HG03103 (cell line): Measurements from ENCODE around the gene TCF7.
"Not testable (repeated sequence)": the region's sequence is repeated elsewhere in the genome, so short reads cannot be mapped to it uniquely, and the experiment has no call there.

Experiments
- ATAC-seq: cut with Tn5 transposase; IDR thresholded peaks from one replicate; pipeline ENCODE4 v1.9.1; 2021; ENCODE audit warnings: low read depth; ENCODE audit not compliant: unreplicated experiment

TCF7 gene

DNA sequence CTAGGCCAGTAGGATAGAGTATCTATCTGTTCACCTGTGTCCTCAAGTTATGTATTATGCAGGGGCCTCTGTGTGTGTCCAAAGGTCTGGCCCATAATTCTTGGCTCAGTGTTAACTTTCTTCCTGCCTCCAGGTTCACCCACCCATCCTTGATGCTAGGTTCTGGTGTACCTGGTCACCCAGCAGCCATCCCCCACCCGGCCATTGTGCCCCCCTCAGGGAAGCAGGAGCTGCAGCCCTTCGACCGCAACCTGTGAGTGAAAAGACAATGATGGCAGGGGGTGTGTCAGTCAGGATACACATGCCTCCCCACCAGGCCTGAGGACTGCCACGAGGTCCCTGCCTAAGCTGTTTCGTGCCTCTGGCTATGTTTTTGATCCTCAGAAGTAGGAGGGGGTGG lies 27.6 kb downstream of the TCF7 start:
- ATAC-seq, result no peak

- ATAC-seq, result no peak
Measured at GRCh38 chr5:134142806-134143205, 28.3 kb downstream of the TCF7 start.

DNA sequence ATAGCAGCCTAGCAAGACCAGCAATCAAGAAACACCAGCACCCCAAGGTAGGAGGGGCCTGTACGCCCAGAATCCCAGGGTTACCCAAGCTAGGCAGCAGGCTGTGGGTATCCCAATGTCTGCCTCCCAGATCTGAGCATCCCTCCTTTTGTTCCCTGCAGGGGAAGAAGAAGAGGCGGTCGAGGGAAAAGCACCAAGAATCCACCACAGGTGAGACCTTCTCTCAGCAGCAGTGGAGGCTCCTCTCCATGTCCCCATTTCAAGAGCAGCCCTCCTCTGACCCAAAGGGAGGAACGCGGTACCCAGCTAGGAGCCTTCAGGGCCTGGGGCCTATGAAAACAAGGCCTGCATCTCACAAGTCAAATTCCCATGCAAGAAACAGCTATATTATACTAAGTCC lies 28.9 kb downstream of the TCF7 start:
- ATAC-seq, result no peak

DNA sequence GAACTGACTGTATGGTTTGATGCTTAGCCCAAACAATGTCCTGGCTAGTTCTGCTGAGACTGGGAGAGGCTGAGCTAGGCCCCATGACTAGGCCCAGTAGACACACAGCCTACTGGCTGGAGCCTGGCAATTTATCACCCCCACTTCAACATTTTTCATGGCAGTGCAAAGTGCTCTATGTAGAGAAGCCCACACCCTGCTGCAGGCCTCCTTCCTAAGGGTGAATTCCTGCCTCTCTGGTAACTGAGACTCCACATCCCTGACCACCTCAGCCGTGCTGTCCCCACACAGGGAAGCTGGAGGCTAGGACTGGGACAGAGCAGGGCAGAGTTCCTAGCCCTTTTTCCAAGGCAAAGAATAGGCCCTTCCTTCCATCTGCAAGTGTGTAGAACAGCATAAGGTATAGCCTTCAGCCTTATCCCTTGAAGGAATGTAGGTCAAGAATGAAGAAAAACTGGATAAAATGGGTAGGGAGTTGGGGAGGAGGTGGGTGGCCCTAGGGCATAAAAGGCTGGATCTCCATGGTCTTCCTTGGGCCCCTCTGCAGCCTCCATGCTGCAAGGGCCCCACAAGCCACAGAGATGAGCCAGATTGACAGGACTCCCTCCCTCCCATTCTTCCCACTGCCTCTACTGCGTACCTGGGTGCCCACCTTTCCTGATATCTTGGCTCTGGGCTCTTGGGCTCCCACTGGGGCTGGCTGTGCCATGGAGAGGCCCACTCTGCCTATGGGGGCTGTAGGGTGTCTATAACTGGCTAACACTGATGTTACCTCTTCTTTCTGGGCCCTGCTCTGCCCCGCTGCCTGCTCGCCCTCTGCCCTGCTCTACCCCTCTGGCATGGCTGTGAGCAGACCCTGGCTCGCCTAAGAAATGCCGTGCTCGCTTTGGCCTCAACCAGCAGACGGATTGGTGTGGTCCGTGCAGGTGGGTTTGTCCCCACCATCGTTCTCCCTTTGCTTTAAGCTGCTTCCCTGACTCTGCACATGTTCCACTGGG lies 29.8 kb downstream of the TCF7 start:
- ATAC-seq, result no peak

GRCh38 chr5:134145041-134145757 lies 30.7 kb downstream of the TCF7 start:
- no peak for ATAC-seq

DNA sequence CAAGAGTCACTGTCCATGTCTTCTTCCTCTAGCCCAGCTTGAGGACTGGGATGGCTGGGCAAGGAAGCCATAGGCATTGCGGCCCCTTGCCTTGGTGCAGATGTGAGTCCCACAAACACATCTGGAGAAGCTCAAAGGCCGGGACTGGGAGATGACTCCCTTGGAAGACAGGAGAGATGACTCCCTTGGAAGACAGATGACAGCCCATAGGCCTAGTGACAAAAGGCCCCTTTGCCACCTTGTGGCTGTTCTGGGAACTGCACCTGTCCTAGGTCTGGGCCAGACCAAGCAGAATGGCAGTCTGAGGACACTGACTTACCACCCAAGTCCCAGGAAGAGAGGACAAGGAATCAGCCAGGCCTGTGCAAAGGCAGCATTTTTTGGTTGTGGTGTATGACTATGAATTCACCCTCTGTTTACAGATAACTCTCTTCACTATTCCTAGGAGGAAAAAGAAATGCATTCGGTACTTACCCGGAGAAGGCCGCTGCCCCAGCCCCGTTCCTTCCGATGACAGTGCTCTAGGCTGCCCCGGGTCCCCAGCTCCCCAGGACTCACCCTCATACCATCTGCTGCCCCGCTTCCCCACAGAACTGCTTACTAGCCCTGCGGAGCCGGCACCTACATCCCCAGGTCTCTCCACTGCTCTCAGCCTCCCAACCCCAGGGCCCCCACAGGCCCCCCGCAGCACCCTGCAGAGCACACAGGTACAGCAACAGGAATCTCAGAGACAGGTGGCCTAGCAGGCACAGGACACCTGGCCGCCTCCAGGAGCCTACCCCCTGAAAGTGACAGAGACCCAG lies 31.5 kb downstream of the TCF7 start:
- ATAC-seq, result no peak

GRCh38 chr5:134146651-134147518 lies 32.4 kb downstream of the TCF7 start:
- no peak for ATAC-seq

DNA sequence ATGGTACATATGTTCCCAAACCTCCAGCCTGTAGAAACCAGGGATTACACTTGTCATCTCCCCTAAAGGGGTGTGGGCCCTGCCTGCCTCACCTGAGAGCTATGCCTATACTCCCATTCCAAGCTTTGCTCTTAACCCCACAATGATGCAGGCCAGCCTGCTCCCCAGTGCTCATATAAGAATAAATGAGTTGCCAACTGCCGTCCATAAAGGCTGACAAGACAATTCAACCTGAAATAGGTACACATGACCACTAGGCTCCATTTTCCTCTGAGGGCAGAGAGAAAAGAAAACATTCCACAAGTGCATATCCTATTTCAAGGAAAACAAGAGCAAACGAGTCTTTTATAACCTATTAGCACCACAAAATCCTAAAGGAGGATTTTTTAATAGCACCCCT lies 33.8 kb downstream of the TCF7 start:
- no peak for ATAC-seq

DNA sequence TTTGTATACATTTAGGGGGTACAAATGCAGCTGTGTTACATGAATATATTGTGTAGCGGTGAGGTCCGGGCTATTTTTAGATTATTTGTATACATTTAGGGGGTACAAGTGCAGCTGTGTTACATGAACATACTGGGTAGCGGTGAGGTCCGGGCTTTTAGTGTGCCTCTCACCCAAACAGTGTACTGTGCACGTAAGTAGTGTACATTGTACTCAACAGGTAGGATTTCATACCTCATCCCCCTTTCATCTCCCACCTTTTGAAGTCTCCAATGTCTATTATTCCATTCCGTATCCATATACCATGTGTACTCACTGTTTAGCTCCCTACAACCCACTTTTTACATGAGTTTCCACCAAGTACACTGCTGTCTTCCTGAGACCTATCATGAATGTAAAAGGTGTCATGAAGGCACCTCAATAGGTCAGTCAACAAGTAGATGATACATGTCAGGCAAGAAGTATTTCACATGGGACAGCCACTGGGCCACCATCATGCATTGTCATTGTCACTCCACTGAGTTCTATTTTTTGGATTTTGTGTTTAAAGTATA lies 34.6 kb downstream of the TCF7 start:
- no peak for ATAC-seq

DNA sequence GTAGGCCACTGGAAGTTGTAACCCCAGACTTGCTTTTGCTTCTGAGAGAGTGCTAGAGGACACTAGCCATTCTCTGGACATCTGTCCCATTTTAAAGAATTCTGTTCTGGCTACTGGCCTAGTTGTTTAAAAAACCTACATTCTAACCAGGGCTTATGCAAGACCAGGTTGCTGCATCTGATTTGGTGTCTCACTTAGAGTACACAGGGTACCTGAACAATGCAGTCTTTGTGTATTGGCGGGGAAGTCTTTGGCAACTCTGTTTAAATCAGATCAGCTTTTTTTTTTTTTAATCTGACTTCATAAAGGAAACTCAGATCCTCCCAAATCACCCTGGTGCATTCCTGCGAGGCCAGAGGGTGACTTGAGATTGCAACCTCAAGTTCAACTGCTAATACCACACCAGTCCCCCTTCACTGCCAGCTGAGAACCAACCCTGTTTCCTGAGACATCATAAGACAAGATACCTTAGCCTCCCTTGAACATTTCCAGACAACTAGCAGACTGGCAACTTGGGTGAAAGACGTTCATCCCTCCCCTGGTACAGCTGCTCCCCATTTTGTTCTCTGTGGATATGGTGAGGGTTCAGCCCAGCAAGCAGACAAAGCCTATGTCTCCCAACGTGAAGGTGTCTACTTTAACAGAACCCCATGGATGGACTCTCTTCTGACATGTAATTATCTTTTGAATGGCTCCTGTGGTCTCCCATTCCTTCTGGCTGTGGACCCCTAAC lies 35.3 kb downstream of the TCF7 start:
- ATAC-seq, result no peak

DNA sequence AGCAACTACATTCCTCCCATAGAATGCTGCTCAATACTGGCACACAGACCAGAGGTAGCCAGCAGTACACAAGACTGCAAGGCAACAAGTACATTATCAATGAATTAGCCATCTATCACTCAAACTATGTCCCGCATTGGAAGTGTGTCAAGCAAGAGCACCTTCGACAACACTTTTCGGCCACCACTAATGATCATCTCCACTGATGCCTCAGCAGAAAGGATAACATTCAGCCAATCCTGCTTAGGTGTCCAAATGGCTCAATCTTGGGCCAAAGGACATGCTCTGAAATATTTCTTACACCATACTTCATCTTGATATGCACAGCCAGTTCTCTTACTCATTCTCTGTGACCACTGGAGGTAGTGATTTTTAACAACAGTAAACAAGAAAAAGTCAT lies 37.2 kb downstream of the TCF7 start:
- no peak for ATAC-seq

GRCh38 chr5:134152173-134152832 lies 37.8 kb downstream of the TCF7 start:
- ATAC-seq, result not testable (repeated sequence)

GRCh38 chr5:134153241-134153640 lies 38.8 kb downstream of the TCF7 start:
- ATAC-seq, result no peak

- no peak for ATAC-seq
Measured at GRCh38 chr5:134153657-134154056, 39.2 kb downstream of the TCF7 start.

GRCh38 chr5:134161513-134162395 lies 47.3 kb downstream of the TCF7 start:
- no peak for ATAC-seq

GRCh38 chr5:134162592-134162991 lies 48.1 kb downstream of the TCF7 start:
- no peak for ATAC-seq

GRCh38 chr5:134171972-134172371 lies 57.5 kb downstream of the TCF7 start:
- ATAC-seq, result no peak
